IMR-90 (cell line): ENCODE data around the gene PLA2G12A. TPM values are rescaled to one million over a fixed set of nuclear protein-coding genes. Genes with fewer than 3 reads are reported as not detected.

Experiments
- ATAC-seq: fragments of 200-7000 bp; cut with Tn5 transposase; 2 replicates; pipeline ENCODE4 v1.9.1; 2020; ENCODE audit warnings: low read depth, mild to moderate bottlenecking, moderate library complexity
- BruUV-seq: library from RNA; stranded (reverse); fragments of 400-500 nt; replicated peaks from 2 replicates; lab custom pipeline; 2021; lab: Mats Ljungman, UMichigan
- CTCF ChIA-PET: fragments of 300-600 bp; formaldehyde crosslinking; extraction: SDS; loops from one replicate; lab custom pipeline; 2021; ENCODE audit warnings: antibody characterized with exemption; lab: Yijun Ruan, JAX
- POLR2A ChIA-PET: fragments of 300-600 bp; sonication (Branson Sonifier 250); formaldehyde crosslinking; loops from one replicate; lab custom pipeline; 2022; ENCODE audit warnings: antibody characterized with exemption; ENCODE audit not compliant: unreplicated experiment; lab: Charles Lee
- DNase-seq: peaks from one replicate; pipeline ENCODE4 v3.0.0; 2013
- H2AFZ ChIP-seq: replicated peaks from 2 replicates; pipeline ENCODE3; 2013; ENCODE audit warnings: low read length, mild to moderate bottlenecking; ENCODE audit not compliant: poor library complexity
- H2AK5ac ChIP-seq: 2 replicates; pipeline ENCODE4 v1.6.1; 2013; ENCODE audit warnings: low read depth, low read length, inconsistent platforms
- H2AK9ac ChIP-seq: replicated peaks from 2 replicates; pipeline ENCODE3; 2013; ENCODE audit warnings: mild to moderate bottlenecking, low read depth, low read length, moderate library complexity; ENCODE audit not compliant: poor library complexity
- H2BK120ac ChIP-seq: 2 replicates; pipeline ENCODE4 v1.6.1; 2013; ENCODE audit warnings: low read depth, low read length, inconsistent platforms
- H2BK15ac ChIP-seq: 3 replicates; pipeline ENCODE4 v1.6.1; 2013; ENCODE audit warnings: low read depth, low read length, inconsistent platforms
- H2BK20ac ChIP-seq: 2 replicates; pipeline ENCODE4 v1.6.1; 2013; ENCODE audit warnings: low read depth, mild to moderate bottlenecking, inconsistent platforms, low read length, moderate library complexity
- H2BK5ac ChIP-seq: 2 replicates; pipeline ENCODE4 v1.6.1; 2013; ENCODE audit warnings: mild to moderate bottlenecking, low read depth, low read length, inconsistent platforms; ENCODE audit not compliant: poor library complexity, severe bottlenecking
- H3K14ac ChIP-seq: replicated peaks from 2 replicates; pipeline ENCODE4 v1.6.1; 2013; ENCODE audit warnings: low read depth, low read length, inconsistent platforms
- H3K18ac ChIP-seq: 2 replicates; pipeline ENCODE4 v1.6.1; 2013; ENCODE audit warnings: low read depth, low read length, control low read depth
- H3K23ac ChIP-seq: 2 replicates; pipeline ENCODE4 v1.6.1; 2013; ENCODE audit warnings: low read depth, low read length, inconsistent platforms
- H3K27ac ChIP-seq: 2 replicates; pipeline ENCODE4 v1.5.1; 2013; ENCODE audit warnings: mild to moderate bottlenecking, control low read depth, low read length; ENCODE audit not compliant: insufficient read depth
- H3K27me3 ChIP-seq: 2 replicates; pipeline ENCODE4 v1.6.1; 2013; ENCODE audit warnings: low read length; ENCODE audit not compliant: control insufficient read depth, insufficient read depth
- H3K36me3 ChIP-seq: 2 replicates; pipeline ENCODE4 v1.6.1; 2013; ENCODE audit warnings: low read length, mixed read lengths; ENCODE audit not compliant: control insufficient read depth, insufficient read depth
- H3K4ac ChIP-seq: 2 replicates; pipeline ENCODE4 v1.6.1; 2013; ENCODE audit warnings: low read depth, low read length, inconsistent platforms
- H3K4me1 ChIP-seq: 2 replicates; pipeline ENCODE4 v1.6.1; 2013; ENCODE audit warnings: low read length, mixed read lengths; ENCODE audit not compliant: control insufficient read depth, insufficient read depth
- H3K4me2 ChIP-seq: 2 replicates; pipeline ENCODE4 v1.6.1; 2013; ENCODE audit warnings: low read depth, mild to moderate bottlenecking, control low read depth, low read length, moderate library complexity
- H3K4me3 ChIP-seq: 2 replicates; pipeline ENCODE4 v1.5.1; 2013; ENCODE audit warnings: low read depth, mild to moderate bottlenecking, control low read depth, low read length, moderate library complexity; ENCODE audit not compliant: insufficient read depth
- H3K56ac ChIP-seq: 2 replicates; pipeline ENCODE4 v1.6.1; 2013; ENCODE audit warnings: low read length, inconsistent platforms; ENCODE audit not compliant: insufficient read depth; ENCODE audit errors: extremely low read depth
- H3K79me1 ChIP-seq, 2 experiments: 2 replicates each; pipeline ENCODE4 v1.6.1; 2013; ENCODE audit warnings: low read length in 2 of 2, inconsistent platforms in 1 of 2, low read depth in 1 of 2
- H3K9ac ChIP-seq: 2 replicates; pipeline ENCODE4 v1.6.1; 2013; ENCODE audit warnings: low read depth, low read length, control low read depth
- H3K9me1 ChIP-seq: 2 replicates; pipeline ENCODE4 v1.6.1; 2013; ENCODE audit warnings: low read length, inconsistent platforms; ENCODE audit not compliant: insufficient read depth
- H3K9me3 ChIP-seq: 2 replicates; pipeline ENCODE4 v1.6.1; 2013; ENCODE audit warnings: low read length; ENCODE audit not compliant: control insufficient read depth, insufficient read depth
- H4K20me1 ChIP-seq: 2 replicates; pipeline ENCODE4 v1.6.1; 2013; ENCODE audit warnings: low read length, inconsistent platforms; ENCODE audit not compliant: insufficient read depth
- H4K5ac ChIP-seq: 2 replicates; pipeline ENCODE4 v1.6.1; 2013; ENCODE audit warnings: mild to moderate bottlenecking, low read depth, low read length, control low read depth
- H4K8ac ChIP-seq, 2 experiments: 2 replicates each; pipeline ENCODE4 v1.6.1; 2013; ENCODE audit warnings: low read depth in 2 of 2, low read length in 2 of 2, control low read depth in 1 of 2, inconsistent platforms in 1 of 2
- H4K91ac ChIP-seq: 2 replicates; pipeline ENCODE4 v1.6.1; 2013; ENCODE audit warnings: low read depth, low read length, inconsistent platforms; ENCODE audit not compliant: insufficient read depth
- FOS ChIP-seq: fragments of 150-350 bp; IDR thresholded peaks from 2 replicates; pipeline ENCODE4 v1.6.1; 2016; ENCODE audit warnings: low read depth, low read length
- MAFK ChIP-seq: IDR thresholded peaks from 2 replicates; pipeline ENCODE4 v1.6.1; 2012; ENCODE audit warnings: low read depth, low read length, improper control_type of control experiment
- NFE2L2 ChIP-seq: fragments of 150-350 bp; IDR thresholded peaks from 2 replicates; pipeline ENCODE4 v1.6.1; 2016; ENCODE audit warnings: low read depth, mild to moderate bottlenecking, low read length
- RAD21 ChIP-seq: IDR thresholded peaks from 2 replicates; pipeline ENCODE4 v1.6.1; 2012; ENCODE audit warnings: low read length, improper control_type of control experiment
- RCOR1 ChIP-seq: IDR thresholded peaks from 2 replicates; pipeline ENCODE4 v1.6.1; 2012; ENCODE audit warnings: mild to moderate bottlenecking, low read length, improper control_type of control experiment; ENCODE audit not compliant: insufficient replicate concordance
- RFX5 ChIP-seq: IDR thresholded peaks from 2 replicates; pipeline ENCODE4 v1.8.0; 2012; ENCODE audit warnings: low read depth, mild to moderate bottlenecking, low read length, moderate library complexity
- WGBS, 2 experiments: methylation state at CpG; one replicate each; pipeline versions ENCODE4 v1.1.5 to v1.1.7; 2013; ENCODE audit warnings: missing lambda C conversion rate in 2 of 2; ENCODE audit not compliant: insufficient read length in 1 of 2; ENCODE audit errors: extremely low coverage in 2 of 2; 5-methylcytosine and 5-hydroxymethylcytosine counted together
- dilution Hi-C: fragments of 300-500 bp; cut with HindIII; formaldehyde crosslinking; loops from one replicate; pipeline ENCODE4 v1.14.3; 2018; ENCODE audit warnings: low sequenced_read_pairs; ENCODE audit not compliant: unreplicated experiment
- in situ Hi-C: fragments of 300-500 bp; cut with MboI; formaldehyde crosslinking; loops from 3 replicates; pipeline ENCODE4 v1.14.3; 2019; ENCODE audit warnings: low sequenced_read_pairs, inconsistent platforms, mixed read lengths
- intact Hi-C: fragments of 100-400 bp; cut with micrococcal nuclease; formaldehyde crosslinking; loops from 2 replicates; pipeline ENCODE4 v1.10.0; 2022
- polyA plus RNA-seq, 3 experiments: library from polyadenylated mRNA; depleted of rRNA; stranded (reverse); fragments of >200 nt; gene quantifications; 2 replicates each; pipeline ENCODE4 v1.2.3, GENCODE V29; 2012; ENCODE audit warnings: low replicate concordance in 1 of 3
- total RNA-seq: library from RNA; depleted of rRNA; stranded (reverse); fragments of >200 nt; gene quantifications from 2 replicates; pipeline ENCODE4 v1.2.3, GENCODE V29; 2012

The PLA2G12A gene
- total and polyA plus RNA-seq, 2 of the 4 experiments (the other 2 are of a cell fraction) = 10.3 to 17.4 TPM

DNA sequence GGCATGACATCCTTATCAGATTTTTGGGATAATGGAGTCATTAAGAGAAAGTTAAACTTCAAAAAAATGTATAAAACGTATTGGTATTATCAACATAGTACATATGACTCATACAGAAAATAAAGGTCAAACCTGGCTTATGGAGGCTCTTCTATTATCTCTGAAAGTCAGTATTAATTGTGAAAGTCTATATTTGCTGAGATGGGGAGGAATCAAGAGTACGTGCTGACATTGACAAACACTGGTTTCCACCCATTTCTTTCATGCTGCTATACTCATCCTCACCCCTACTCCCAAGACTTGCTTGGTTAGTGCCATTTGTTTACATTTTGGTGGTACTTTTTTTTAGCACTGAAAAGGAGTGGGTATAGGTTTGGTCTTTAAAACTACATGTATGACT is 30.8 kb upstream of the PLA2G12A start:
- no peak overlapping the region for H3K14ac ChIP-seq
- no peak overlapping the region for H2AK9ac ChIP-seq
- WGBS, 2 experiments = no CpG with 5 or more reads among the region's 2 CpGs
- no peak overlapping the region for H2BK5ac ChIP-seq
- no peaks in the 10 kb centered on the region for H3K79me1 ChIP-seq
- no peak overlapping the region for H3K4ac ChIP-seq
- H3K9me1 ChIP-seq = no peaks in the 10 kb centered on the region
- POLR2A ChIA-PET = no interaction called here
- no peak overlapping the region for H3K4me2 ChIP-seq
- H3K23ac ChIP-seq = no peak overlapping the region
- TF ChIP-seq RAD21 (no peak), RCOR1 (no peak), MAFK (no peak), FOS (no peak), RFX5 (no peak), NFE2L2 (no peak)
- no peak for DNase-seq
- no peaks in the 10 kb centered on the region for H3K27me3 ChIP-seq
- H4K20me1 ChIP-seq = no peaks in the 10 kb centered on the region
- H4K8ac ChIP-seq = no peak overlapping the region
- no peak overlapping the region for H4K91ac ChIP-seq
- no peaks in the 10 kb centered on the region for H3K4me1 ChIP-seq
- intact Hi-C loops = no loop called here
- BruUV-seq = no TSS peak
- no peak overlapping the region for H3K18ac ChIP-seq
- H3K56ac ChIP-seq = no peak overlapping the region
- H3K27ac ChIP-seq = no peak overlapping the region
- no peak overlapping the region for H2BK15ac ChIP-seq
- H2AFZ ChIP-seq = no peak overlapping the region
- dilution Hi-C loops = no loop called here
- H4K5ac ChIP-seq = no peak overlapping the region
- no peak overlapping the region for H2AK5ac ChIP-seq
- H3K4me3 ChIP-seq = no peak overlapping the region
- CTCF ChIA-PET = no interaction called here
- H2BK120ac ChIP-seq = no peak overlapping the region
- in situ Hi-C loops = no loop called here
- H3K36me3 ChIP-seq = no peaks in the 10 kb centered on the region
- no peak overlapping the region for H3K9ac ChIP-seq
- H3K9me3 ChIP-seq = no peaks in the 10 kb centered on the region
- no peak for ATAC-seq
- no peak overlapping the region for H2BK20ac ChIP-seq
